ENCODE data around the gene C19orf25. TPM values are rescaled to one million over a fixed set of nuclear protein-coding genes. Genes with fewer than 3 reads are reported as not detected.

The C19orf25 gene
- polyA plus RNA-seq, 1 donor from 2014 or later = 80.2 TPM

- peaks cover 54% of the 10 kb centered on the region for H4K20me1 ChIP-seq (ENCODE audit: insufficient read depth)
- peaks cover 23% of the 10 kb centered on the region for H3K36me3 ChIP-seq (ENCODE audit: insufficient read depth, low read length)
- H3K79me2 ChIP-seq (replicated peaks; ENCODE audit: insufficient read depth, low read length) = peaks cover 51% of the 10 kb centered on the region
- TF ChIP-seq SMC3 (conservative IDR thresholded peaks at IDR 0.05; ENCODE audit: poor library complexity) = no peak
- H2AFZ ChIP-seq (ENCODE audit: low read depth, low read length) = no peak overlapping the region
- no peak overlapping the region for H3K27ac ChIP-seq (ENCODE audit: low read length)
- H3K4me3 ChIP-seq (ENCODE audit: low read length) = no peak overlapping the region
- no peaks in the 10 kb centered on the region for H3K9me2 ChIP-seq (ENCODE audit: insufficient read depth, low read length)
- H3K27me3 ChIP-seq (ENCODE audit: insufficient read depth, low read depth, low read length) = no peaks in the 10 kb centered on the region
- H3K9ac ChIP-seq (ENCODE audit: low read length) = no peak overlapping the region
- H3F3A ChIP-seq (ENCODE audit: insufficient read depth, low read length, poor library complexity, severe bottlenecking) = no peaks in the 10 kb centered on the region
- H3K9me3 ChIP-seq (ENCODE audit: low read length) = no peaks in the 10 kb centered on the region
- no peak overlapping the region for H3K4me2 ChIP-seq (ENCODE audit: low read length)
Measured at GRCh38 chr19:1456121-1456900, 22.7 kb downstream of the C19orf25 start.

- peaks cover 18% of the 10 kb centered on the region for H3K36me3 ChIP-seq (ENCODE audit: insufficient read depth, low read length)
- no peaks in the 10 kb centered on the region for H3F3A ChIP-seq (ENCODE audit: insufficient read depth, low read length, poor library complexity, severe bottlenecking)
- no peaks in the 10 kb centered on the region for H3K9me2 ChIP-seq (ENCODE audit: insufficient read depth, low read length)
- H3K4me3 ChIP-seq (ENCODE audit: low read length) = no peak overlapping the region
- H3K9me3 ChIP-seq (ENCODE audit: low read length) = no peaks in the 10 kb centered on the region
- no peak overlapping the region for H3K9ac ChIP-seq (ENCODE audit: low read length)
- TF ChIP-seq POLR2AphosphoS5 (IDR thresholded peaks at IDR 0.05) = peak; percentile 20
- TF ChIP-seq RAD21 (conservative IDR thresholded peaks at IDR 0.05) = no peak
- no peak overlapping the region for H3K27ac ChIP-seq (ENCODE audit: low read length)
- H3K27me3 ChIP-seq (ENCODE audit: insufficient read depth, low read depth, low read length) = no peaks in the 10 kb centered on the region
- peaks cover 59% of the 10 kb centered on the region for H3K79me2 ChIP-seq (replicated peaks; ENCODE audit: insufficient read depth, low read length)
- peaks cover 48% of the 10 kb centered on the region for H4K20me1 ChIP-seq (ENCODE audit: insufficient read depth)
- H3K4me2 ChIP-seq (ENCODE audit: low read length) = no peak overlapping the region
- H2AFZ ChIP-seq (ENCODE audit: low read depth, low read length) = no peak overlapping the region
Measured at GRCh38 chr19:1455336-1456120, 23.5 kb downstream of the C19orf25 start.

- H3K36me3 ChIP-seq (ENCODE audit: insufficient read depth, low read length) = peaks cover 13% of the 10 kb centered on the region
- no peak overlapping the region for H3K27ac ChIP-seq (ENCODE audit: low read length)
- peaks cover 64% of the 10 kb centered on the region for H3K79me2 ChIP-seq (replicated peaks; ENCODE audit: insufficient read depth, low read length)
- H3K9me2 ChIP-seq (ENCODE audit: insufficient read depth, low read length) = no peaks in the 10 kb centered on the region
- H3K27me3 ChIP-seq (ENCODE audit: insufficient read depth, low read depth, low read length) = no peaks in the 10 kb centered on the region
- peaks cover 42% of the 10 kb centered on the region for H4K20me1 ChIP-seq (ENCODE audit: insufficient read depth)
- no peaks in the 10 kb centered on the region for H3K9me3 ChIP-seq (ENCODE audit: low read length)
- H3K4me2 ChIP-seq (ENCODE audit: low read length) = no peak overlapping the region
- no peak overlapping the region for H3K4me3 ChIP-seq (ENCODE audit: low read length)
- H3F3A ChIP-seq (ENCODE audit: insufficient read depth, low read length, poor library complexity, severe bottlenecking) = no peaks in the 10 kb centered on the region
- TF ChIP-seq CTCF (IDR thresholded peaks at IDR 0.05; ENCODE audit: poor library complexity, severe bottlenecking) (no peak), RAD21 (conservative IDR thresholded peaks at IDR 0.05) (no peak), EP300 (conservative IDR thresholded peaks at IDR 0.05; ENCODE audit: poor library complexity, severe bottlenecking) (no peak), EZH2 (IDR thresholded peaks at IDR 0.05; ENCODE audit: borderline replicate concordance, insufficient read depth, low read length, poor library complexity, severe bottlenecking) (no peak)
- no peak overlapping the region for H3K9ac ChIP-seq (ENCODE audit: low read length)
- H2AFZ ChIP-seq (ENCODE audit: low read depth, low read length) = no peak overlapping the region
Measured at GRCh38 chr19:1455002-1455335, 24.0 kb downstream of the C19orf25 start.
